PC-9 (cell line): ENCODE measurements around the gene KCNG4.

ENCODE experiments used
- CTCF ChIP-seq: fragments of 200-600 bp; sonication (generic); conservative IDR thresholded peaks from 2 replicates; pipeline ENCODE4 v1.6.1; 2017; ENCODE audit warnings: mixed run types, antibody characterized with exemption, mild to moderate bottlenecking, moderate library complexity
- EZH2 ChIP-seq: fragments of 200-600 bp; sonication (generic); IDR thresholded peaks from 2 replicates; pipeline ENCODE4 v1.8.0; 2017; ENCODE audit warnings: antibody characterized with exemption, low read depth

GRCh38 chr16:84255050-84255810 is 15.4 kb upstream of the KCNG4 start:
- TF ChIP-seq CTCF, result no peak
- no peak for TF ChIP-seq EZH2
